Liver (tissue), 9 donors: ENCODE measurements around the gene SSC4D. TPM values are rescaled to one million over a fixed set of nuclear protein-coding genes. Genes with fewer than 3 reads are reported as not detected.
A peak's percentile ranks its signal among the peaks of the same experiment; 100 is the strongest.

Source experiments
- DNase-seq: peaks from one replicate; pipeline ENCODE4 v3.0.0-alpha.2; 2017; ENCODE audit warnings: low spot score
- H3K27ac ChIP-seq, 2 donors: one replicate each; pipeline ENCODE4 v1.7.0; 2013; ENCODE audit warnings: inconsistent platforms in 2 of 2, low read length in 2 of 2, control low read depth in 1 of 2, low read depth in 1 of 2, mild to moderate bottlenecking in 1 of 2
- H3K27me3 ChIP-seq, 4 donors: one replicate each; pipeline versions ENCODE4 v1.6.1 to v1.7.0; 2013; ENCODE audit warnings: low read length in 3 of 4, inconsistent platforms in 1 of 4, mild to moderate bottlenecking in 1 of 4, moderate library complexity in 1 of 4; ENCODE audit not compliant: control insufficient read depth in 4 of 4, insufficient read depth in 4 of 4
- H3K36me3 ChIP-seq, 4 donors: one replicate each; pipeline versions ENCODE4 v1.6.1 to v1.7.0; 2013; ENCODE audit warnings: low read length in 3 of 4, mild to moderate bottlenecking in 3 of 4, low read depth in 1 of 4, moderate library complexity in 1 of 4; ENCODE audit not compliant: control insufficient read depth in 4 of 4, insufficient read depth in 3 of 4
- H3K4me1 ChIP-seq, 4 donors: one replicate each; pipeline versions ENCODE4 v1.6.1 to v1.7.0; 2013; ENCODE audit warnings: low read length in 3 of 4, mild to moderate bottlenecking in 3 of 4, moderate library complexity in 1 of 4; ENCODE audit not compliant: control insufficient read depth in 4 of 4, insufficient read depth in 4 of 4
- H3K4me3 ChIP-seq, 3 donors: one replicate each; pipeline versions ENCODE4 v1.6.1 to v1.7.0; 2013; ENCODE audit warnings: low read length in 3 of 3, control low read depth in 1 of 3, low read depth in 1 of 3, mild to moderate bottlenecking in 1 of 3
- H3K9ac ChIP-seq, 2 donors: one replicate each; pipeline ENCODE4 v1.7.0; 2013; ENCODE audit warnings: low read length in 2 of 2, mild to moderate bottlenecking in 2 of 2, moderate library complexity in 2 of 2, control low read depth in 1 of 2, low read depth in 1 of 2
- H3K9me3 ChIP-seq, 4 donors: one replicate each; pipeline versions ENCODE4 v1.6.1 to v1.7.0; 2013; ENCODE audit warnings: low read length in 3 of 4; ENCODE audit not compliant: control insufficient read depth in 4 of 4
- CTCF ChIP-seq: fragments of 150-350 bp; IDR thresholded peaks from 2 replicates; pipeline ENCODE4 v1.5.1; 2017; ENCODE audit warnings: improper control_type of control experiment, low read depth, low read length; ENCODE audit not compliant: missing input control
- EGR1 ChIP-seq, 2 donors: IDR thresholded peaks; 2 replicates each; pipeline ENCODE4 v1.6.1; 2016 to 2018; ENCODE audit warnings: antibody characterized with exemption in 2 of 2, low read depth in 2 of 2
- FOXA1 ChIP-seq: IDR thresholded peaks from 2 replicates; pipeline ENCODE4 v1.6.1; 2016; ENCODE audit warnings: antibody characterized with exemption
- FOXA2 ChIP-seq: IDR thresholded peaks from 2 replicates; pipeline ENCODE4 v1.6.1; 2016; ENCODE audit warnings: antibody characterized with exemption
- GABPA ChIP-seq, 2 donors: IDR thresholded peaks in 1 of 2; conservative IDR thresholded peaks in 1 of 2; 2 replicates each; pipeline ENCODE4 v1.6.1; 2016; ENCODE audit warnings: antibody characterized with exemption in 2 of 2, mild to moderate bottlenecking in 1 of 2, moderate library complexity in 1 of 2
- HNF4A ChIP-seq, 2 donors: conservative IDR thresholded peaks; 2 replicates each; pipeline ENCODE4 v1.6.1; 2016; ENCODE audit warnings: antibody characterized with exemption in 2 of 2, mild to moderate bottlenecking in 2 of 2
- HNF4G ChIP-seq: IDR thresholded peaks from 2 replicates; pipeline ENCODE4 v1.6.1; 2016; ENCODE audit warnings: antibody characterized with exemption
- JUND ChIP-seq, 2 donors: IDR thresholded peaks; 2 replicates each; pipeline ENCODE4 v1.6.1; 2016; ENCODE audit warnings: antibody characterized with exemption in 2 of 2
- NR2F2 ChIP-seq: IDR thresholded peaks from 2 replicates; pipeline ENCODE4 v1.6.1; 2016; ENCODE audit warnings: antibody characterized with exemption
- RAD21 ChIP-seq, 2 donors: IDR thresholded peaks; 2 replicates each; pipeline ENCODE4 v1.6.1; 2016; ENCODE audit warnings: antibody characterized with exemption in 2 of 2, mild to moderate bottlenecking in 2 of 2
- REST ChIP-seq: IDR thresholded peaks from 2 replicates; pipeline ENCODE4 v1.6.1; 2016; ENCODE audit warnings: antibody characterized with exemption, mild to moderate bottlenecking
- RXRA ChIP-seq, 2 donors: IDR thresholded peaks; 2 replicates each; pipeline ENCODE4 v1.6.1; 2017 to 2018; ENCODE audit warnings: antibody characterized with exemption in 2 of 2, mild to moderate bottlenecking in 1 of 2
- SP1 ChIP-seq: IDR thresholded peaks from 2 replicates; pipeline ENCODE4 v1.6.1; 2018; ENCODE audit warnings: antibody characterized with exemption, mild to moderate bottlenecking
- TAF1 ChIP-seq: conservative IDR thresholded peaks from 2 replicates; pipeline ENCODE4 v1.6.1; 2016; ENCODE audit warnings: antibody characterized with exemption, mild to moderate bottlenecking
- YY1 ChIP-seq: IDR thresholded peaks from 2 replicates; pipeline ENCODE4 v1.6.1; 2016; ENCODE audit warnings: antibody characterized with exemption, mild to moderate bottlenecking
- ZBTB33 ChIP-seq: IDR thresholded peaks from 2 replicates; pipeline ENCODE4 v1.6.1; 2016; ENCODE audit warnings: antibody characterized with exemption
- WGBS: extraction: QIAGEN DNeasy Blood & Tissue Kit; methylation state at CpG from one replicate; pipeline ENCODE4 v1.1.7; 2013; 5-methylcytosine and 5-hydroxymethylcytosine counted together
- polyA plus RNA-seq, 2 donors: library from polyadenylated mRNA; stranded (reverse) in 1 of 2; unstranded in 1 of 2; fragments of 200-250 nt in 1 of 2; fragments of >200 nt in 1 of 2; fragmentation: Nextera tagmentation in 1 of 2; extraction: Ambion mirVana in 1 of 2; gene quantifications; one replicate each; pipeline versions ENCODE4 v1.2.1 to v1.2.3, GENCODE V29; 2013 to 2015
- total RNA-seq, 2 donors: library from RNA; depleted of rRNA; stranded (reverse); fragments of >200 nt; gene quantifications; one replicate each; pipeline ENCODE4 v1.2.3, GENCODE V29; 2014
- donor health status: healthy.
- donor health status: healthy.
- donor health status: healthy.
- donor health status: healthy.
- donor health status: healthy.

Gene SSC4D
- total and polyA plus RNA-seq, 4 donors = 1.2 to 2.3 (median 1.5) TPM

- Histone ChIP-seq H3K4me1 (peaks cover 3 to 25% (median 14%) of the 10 kb centered on the region in 4 donors), H3K27me3 (no peaks in the 10 kb centered on the region), H3K4me3 (peak overlapping the region; percentile 67 to 84 (median 71)), H3K36me3 (no peaks in the 10 kb centered on the region), H3K9ac (peak overlapping the region; percentile 18 to 48), H3K9me3 (no peaks in the 10 kb centered on the region), H3K27ac (peak overlapping the region; percentile 94 to 97)
- peak; percentile 95 for DNase-seq
- no peak for TF ChIP-seq CTCF
- TF ChIP-seq JUND (IDR thresholded peaks at IDR 0.05) = no peak
- TF ChIP-seq ZBTB33 = no peak
- TF ChIP-seq HNF4A (conservative IDR thresholded peaks at IDR 0.05) = no peak
- no peak for TF ChIP-seq NR2F2
- TF ChIP-seq GABPA (IDR thresholded peaks at IDR 0.05 in 1 of 2, conservative IDR thresholded peaks at IDR 0.05 in 1 of 2) = peak in 1 of 2 donors; percentile 27
- TF ChIP-seq EGR1 (IDR thresholded peaks at IDR 0.05; ENCODE audit: low read depth in 2 of 2) = peak in 1 of 2 donors; percentile 65
- TF ChIP-seq SP1 = peak; percentile 4
- peak; percentile 0 for TF ChIP-seq REST
- 1% methylated on average over 99 of the region's 99 CpGs for WGBS
Measured at GRCh38 chr7:76393116-76394031, 16.1 kb downstream of the SSC4D start.

GRCh38 chr7:76392531-76393115 lies 16.9 kb downstream of the SSC4D start:
- Histone ChIP-seq H3K36me3 (no peaks in the 10 kb centered on the region), H3K9me3 (no peaks in the 10 kb centered on the region), H3K4me1 (peaks cover 3 to 19% (median 13%) of the 10 kb centered on the region in 4 donors), H3K9ac (peak overlapping the region in 1 of 2 donors; percentile 18), H3K4me3 (peak overlapping the region; percentile 29 to 67 (median 64)), H3K27me3 (no peaks in the 10 kb centered on the region), H3K27ac (peak overlapping the region; percentile 94 to 97)
- no peak for DNase-seq
- 32% methylated on average over 12 of the region's 12 CpGs for WGBS
- TF ChIP-seq RXRA (IDR thresholded peaks at IDR 0.05) = peak; percentile 79 to 87
- TF ChIP-seq YY1 = no peak
- peak; percentile 49 for TF ChIP-seq REST
- TF ChIP-seq RAD21 (IDR thresholded peaks at IDR 0.05) = peak in 1 of 2 donors; percentile 37
- no peak for TF ChIP-seq CTCF
- TF ChIP-seq JUND (IDR thresholded peaks at IDR 0.05) = peak; percentile 31 to 35
- TF ChIP-seq FOXA1 = peak; percentile 43
- TF ChIP-seq TAF1 = no peak
- TF ChIP-seq FOXA2 = no peak
- peak; percentile 60 for TF ChIP-seq HNF4G
- no peak for TF ChIP-seq GABPA (IDR thresholded peaks at IDR 0.05 in 1 of 2, conservative IDR thresholded peaks at IDR 0.05 in 1 of 2)
